Pulmonary artery endothelial cell (primary cell): Measurements from ENCODE around the gene DOCK2. TPM values are rescaled to one million over a fixed set of nuclear protein-coding genes. Genes with fewer than 3 reads are reported as not detected.
"Not testable (repeated sequence)": the region's sequence is repeated elsewhere in the genome, so short reads cannot be mapped to it uniquely, and the experiment has no call there.

Source experiments
- DNase-seq: peaks from one replicate; pipeline ENCODE4 v3.0.0-alpha.2; 2011; ENCODE audit warnings: low read depth, low spot score
- total RNA-seq: library from RNA; depleted of rRNA; stranded (reverse); fragments of >200 nt; gene quantifications from 2 replicates; pipeline ENCODE4 v1.2.3, GENCODE V29; 2014

The DOCK2 gene
- total RNA-seq, 1 donor from 2014 or later, result 0.20 TPM

DNA sequence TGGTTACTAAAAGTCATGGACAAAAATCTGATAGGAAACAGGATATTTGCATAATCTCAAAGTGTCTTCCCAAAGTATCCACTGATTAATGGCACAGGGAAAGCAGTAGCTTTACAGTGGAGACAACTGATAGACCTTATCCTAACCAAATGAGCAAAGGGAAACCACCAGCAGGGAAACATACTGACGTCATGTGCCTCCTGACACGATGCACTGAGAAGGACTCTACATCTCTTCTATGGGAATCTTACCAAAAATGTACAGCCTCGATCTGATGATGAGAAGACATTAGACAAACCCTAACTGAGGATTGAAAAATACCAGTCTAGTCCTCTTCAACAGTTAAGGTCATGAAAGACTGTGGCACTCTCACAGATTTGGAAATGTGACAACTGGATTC lies 177.0 kb downstream of the DOCK2 start:
- no peak for DNase-seq

DNA sequence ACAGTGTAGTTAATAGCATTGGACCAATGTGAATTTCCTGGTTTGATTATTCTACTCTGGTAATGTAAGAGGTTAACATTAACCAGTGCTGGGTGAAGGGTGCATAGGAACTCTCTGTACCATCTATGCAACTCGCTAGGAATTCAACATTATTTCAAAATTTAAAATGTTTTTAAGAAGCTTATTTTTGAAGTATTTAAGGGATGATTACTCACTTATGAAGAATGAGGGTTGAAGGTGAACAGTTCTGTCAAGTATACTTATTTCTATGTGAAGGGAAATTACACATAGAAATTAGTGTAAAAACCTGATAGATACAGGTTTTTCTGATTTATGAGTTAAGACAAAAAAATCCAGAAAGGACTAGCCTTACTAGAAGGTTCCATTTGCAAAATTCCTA lies 177.4 kb downstream of the DOCK2 start:
- no peak for DNase-seq

DNA sequence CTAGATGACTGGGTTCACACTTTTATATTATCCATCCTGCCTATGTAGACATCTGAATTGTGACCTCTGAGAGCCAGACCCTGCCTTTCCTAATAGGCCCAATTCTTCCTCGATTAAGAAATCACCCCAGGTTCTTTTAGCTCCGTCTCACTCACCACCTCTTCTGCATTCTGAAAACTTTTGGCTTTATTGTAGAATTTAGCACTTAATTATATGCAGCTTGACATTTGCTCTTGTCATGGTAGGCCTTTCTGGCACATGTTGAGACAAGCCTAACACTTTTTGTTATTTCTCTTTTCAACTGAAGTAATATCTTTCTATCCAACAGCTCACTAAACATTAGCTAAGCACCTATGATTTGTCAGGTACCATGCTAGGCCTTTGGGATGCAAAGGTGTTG lies 180.0 kb downstream of the DOCK2 start:
- no peak for DNase-seq

DNA sequence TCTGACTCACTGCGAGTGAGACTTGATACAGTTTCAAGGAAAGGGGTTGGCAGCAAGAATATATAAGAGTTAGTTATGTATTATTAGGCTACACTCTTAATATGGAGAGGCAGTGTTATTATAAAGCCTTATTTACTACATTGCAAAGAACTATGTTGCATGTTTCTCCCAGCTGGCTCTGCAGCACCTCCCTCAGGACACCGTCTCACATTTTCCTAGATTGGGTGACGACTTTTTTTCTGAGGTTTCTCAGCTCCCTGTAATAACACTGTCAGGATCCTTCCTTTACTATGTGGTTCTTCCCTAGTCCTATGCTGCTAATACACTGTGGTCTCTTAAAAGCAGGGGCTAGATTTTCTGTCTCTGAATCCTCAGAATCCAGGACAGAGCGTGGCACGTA lies 189.5 kb downstream of the DOCK2 start:
- DNase-seq, result no peak

DNA sequence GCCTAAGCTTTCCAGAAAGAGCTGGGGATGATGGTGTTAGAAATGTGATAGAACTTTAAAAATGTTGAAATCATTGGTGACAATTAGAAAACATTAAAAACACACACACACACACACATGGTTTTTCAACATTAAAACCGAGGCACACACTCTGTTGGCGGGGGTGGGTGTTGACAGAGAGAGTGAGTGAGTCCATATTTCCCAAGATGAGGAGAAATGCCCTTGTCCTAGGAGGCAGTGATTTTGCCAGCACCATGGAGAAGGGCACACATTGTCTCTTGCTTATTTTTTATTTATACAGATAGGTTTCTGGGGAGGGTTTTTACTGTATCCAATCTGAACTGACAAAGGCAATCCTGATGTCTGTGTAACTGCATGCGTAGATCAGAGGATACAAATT lies 190.7 kb downstream of the DOCK2 start:
- no peak for DNase-seq

DNA sequence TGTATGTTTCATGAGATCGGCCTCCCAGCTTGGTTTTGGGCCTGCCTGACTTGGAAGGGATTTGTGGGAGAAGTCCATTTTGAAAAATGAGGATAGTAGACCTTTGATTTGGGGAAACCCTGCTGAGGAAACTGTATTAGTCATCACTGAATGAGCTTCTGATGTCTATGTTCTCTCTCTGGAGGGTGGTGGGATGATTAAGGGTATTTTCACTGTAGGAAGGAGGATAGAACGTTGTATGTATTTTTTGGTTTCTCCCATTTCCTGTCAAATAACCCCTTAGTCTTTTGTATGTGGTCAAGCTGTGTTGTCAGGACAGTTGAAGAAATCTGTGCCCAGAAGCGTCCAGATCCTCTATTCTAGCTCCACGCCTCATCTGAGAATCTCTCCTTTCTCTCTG lies 191.3 kb downstream of the DOCK2 start:
- no peak for DNase-seq

DNA sequence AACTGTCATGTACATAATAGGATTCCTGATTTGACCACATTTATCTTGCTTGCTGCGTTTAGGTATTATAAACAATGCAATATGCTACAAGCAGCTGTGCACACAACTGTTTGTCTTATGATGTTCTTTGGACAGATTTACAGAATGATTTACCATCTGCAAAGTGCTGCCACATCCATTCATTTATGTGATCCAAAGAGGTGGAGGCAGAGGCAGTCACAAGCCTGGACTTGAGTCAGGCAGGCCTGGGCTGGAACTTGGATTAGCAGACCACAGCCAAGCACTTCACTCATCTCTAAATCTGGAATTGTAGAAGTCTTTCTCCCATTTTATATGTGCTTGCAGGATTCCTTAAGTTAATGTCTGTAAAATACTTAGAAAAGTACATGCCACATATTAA lies 194.3 kb downstream of the DOCK2 start:
- no peak for DNase-seq

DNA sequence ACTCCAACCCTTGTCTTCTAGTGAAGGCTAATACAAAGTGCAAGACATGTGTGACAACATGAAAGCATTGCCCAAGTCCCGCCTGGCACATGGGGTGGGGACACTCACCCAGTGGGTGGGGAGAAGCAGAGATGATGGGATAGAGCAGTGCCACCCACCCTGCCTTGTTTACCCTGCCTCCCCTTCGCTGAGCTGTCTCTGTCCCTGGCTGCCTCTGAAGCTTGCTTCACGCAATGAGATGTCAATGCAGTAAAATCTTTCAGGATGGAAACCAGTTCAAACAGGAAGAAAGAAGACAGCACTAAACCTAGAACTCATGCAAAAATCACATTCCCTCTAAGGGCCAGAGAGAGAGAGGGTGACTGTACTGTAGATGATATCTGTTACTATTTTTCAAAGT lies 195.2 kb downstream of the DOCK2 start:
- no peak for DNase-seq

DNA sequence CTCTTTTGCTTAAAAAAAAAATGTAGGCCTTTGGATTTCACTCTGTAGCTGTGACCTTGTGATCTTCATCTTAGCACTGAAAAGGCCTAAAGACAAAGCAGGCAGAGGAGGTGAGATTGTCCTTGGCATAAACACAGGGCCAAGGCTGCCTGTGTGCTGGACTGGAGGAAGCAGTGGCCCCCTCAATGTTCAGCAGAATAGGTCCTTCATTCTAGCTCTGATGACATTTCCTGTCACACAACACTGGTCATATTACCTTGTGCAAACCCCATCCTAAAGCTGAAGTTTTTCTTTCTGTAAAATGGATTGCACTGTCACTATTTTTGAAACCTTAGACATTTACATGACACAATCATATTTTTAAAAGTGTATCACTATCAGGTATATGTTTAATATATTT lies 195.8 kb downstream of the DOCK2 start:
- no peak for DNase-seq

DNA sequence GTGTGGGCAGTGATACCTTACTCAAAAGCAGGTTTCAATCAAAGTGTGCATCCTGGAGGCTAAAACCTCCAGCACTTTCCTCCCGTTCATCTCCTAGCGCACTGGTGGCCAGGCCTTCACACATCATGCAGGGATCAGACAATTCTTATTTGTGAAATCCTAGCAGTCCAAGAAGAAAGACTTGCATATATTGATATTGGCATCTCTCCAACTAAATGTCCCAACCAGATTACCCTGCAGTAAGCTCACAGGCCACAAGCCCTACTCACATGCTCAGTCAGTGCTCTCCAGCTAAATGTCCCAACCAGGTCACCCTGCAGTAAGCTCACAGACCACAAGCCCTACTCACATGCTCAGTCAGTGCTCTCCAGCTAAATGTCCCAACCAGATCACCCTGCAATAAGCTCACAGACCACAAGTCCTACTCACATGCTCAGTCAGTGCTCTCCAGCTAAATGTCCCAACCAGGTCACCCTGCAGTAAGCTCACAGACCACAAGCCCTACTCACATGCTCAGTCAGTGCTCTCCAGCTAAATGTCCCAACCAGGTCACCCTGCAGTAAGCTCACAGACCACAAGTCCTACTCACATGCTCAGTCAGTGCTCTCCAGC lies 196.7 kb downstream of the DOCK2 start:
- not testable (repeated sequence) for DNase-seq

DNA sequence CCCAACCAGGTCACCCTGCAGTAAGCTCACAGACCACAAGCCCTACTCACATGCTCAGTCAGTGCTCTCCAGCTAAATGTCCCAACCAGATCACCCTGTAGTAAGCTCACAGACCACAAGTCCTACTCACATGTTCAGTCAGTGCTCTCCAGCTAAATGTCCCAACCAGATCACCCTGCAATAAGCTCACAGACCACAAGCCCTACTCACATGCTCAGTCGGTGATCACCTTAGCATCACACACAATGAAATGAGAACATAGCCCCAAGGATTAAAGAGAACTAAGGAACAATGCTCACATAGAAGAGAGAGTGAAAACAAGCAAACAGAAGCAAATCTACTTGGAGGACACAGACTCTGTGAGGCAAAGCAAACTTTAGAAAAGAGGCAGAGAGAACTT lies 197.5 kb downstream of the DOCK2 start:
- DNase-seq, result not testable (repeated sequence)

DNA sequence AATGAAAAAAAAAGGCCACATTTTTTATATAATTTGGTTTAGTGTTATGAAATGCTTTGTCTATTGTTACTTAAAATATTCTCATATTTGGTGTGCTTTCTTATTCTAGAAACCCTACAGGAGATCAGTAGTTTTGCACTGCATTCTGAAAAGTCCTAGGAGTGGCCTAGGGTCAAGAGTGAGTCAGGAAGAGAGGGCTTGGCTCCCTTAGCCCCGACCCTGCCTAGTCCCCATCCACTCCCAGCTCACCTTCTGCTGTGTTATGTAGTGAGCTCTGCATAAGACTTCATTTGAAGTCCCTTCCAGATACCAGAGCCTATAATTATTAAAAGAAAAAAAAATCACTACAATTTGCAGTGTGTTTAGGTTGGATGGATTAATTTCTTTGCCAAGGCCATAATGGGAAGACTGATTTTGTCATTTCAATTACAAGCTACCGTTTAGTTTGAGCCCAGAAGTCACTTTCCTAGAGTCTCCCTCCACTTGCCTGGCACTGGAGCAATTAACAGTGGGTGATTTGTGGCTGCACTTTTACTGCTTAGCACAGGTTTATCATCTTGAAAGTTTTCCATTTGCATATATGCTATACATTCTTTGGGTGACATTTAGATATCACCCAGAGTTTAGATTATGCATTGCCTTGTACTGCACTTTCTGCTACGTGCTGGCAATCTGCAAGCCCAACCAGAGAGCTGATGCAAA lies 199.9 kb downstream of the DOCK2 start:
- DNase-seq, result no peak

DNA sequence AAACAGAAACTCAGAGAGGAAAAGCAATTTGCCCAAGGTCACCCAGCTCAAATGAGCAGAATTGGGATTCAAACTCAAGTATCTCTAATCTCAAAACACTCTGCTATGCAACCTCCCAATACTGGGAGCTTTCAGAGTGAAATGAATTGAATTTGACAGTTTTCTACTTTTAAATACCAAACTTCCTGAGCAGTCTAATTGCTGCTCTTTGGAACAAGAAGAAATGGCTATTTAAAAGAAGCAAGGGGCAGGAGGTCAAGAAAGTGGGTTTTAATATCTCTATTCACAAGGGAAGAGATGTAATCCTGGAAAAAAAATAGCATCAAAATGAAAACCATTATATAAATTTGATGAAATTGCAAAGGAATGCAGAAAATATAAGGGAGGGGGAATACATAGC lies 200.6 kb downstream of the DOCK2 start:
- no peak for DNase-seq

DNA sequence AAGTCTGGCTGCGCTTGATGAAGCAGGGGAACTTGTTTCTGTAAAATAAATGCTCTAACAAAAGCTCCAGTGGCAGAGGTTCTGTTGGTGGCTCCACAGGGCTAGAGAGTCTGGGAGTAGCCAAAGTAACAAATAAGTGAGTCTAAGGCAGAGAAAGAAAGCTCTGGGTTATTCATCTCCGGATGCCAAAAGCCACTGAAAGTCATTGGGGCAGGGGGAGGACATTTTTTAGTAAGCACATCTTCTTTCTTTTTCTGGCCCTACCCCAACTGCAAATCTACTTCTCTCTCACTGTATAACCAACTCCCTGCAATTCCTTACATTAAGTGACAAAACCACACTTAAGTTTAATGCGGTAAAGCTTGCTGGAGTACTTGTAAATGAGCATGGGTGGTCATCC lies 201.6 kb downstream of the DOCK2 start:
- no peak for DNase-seq

DNA sequence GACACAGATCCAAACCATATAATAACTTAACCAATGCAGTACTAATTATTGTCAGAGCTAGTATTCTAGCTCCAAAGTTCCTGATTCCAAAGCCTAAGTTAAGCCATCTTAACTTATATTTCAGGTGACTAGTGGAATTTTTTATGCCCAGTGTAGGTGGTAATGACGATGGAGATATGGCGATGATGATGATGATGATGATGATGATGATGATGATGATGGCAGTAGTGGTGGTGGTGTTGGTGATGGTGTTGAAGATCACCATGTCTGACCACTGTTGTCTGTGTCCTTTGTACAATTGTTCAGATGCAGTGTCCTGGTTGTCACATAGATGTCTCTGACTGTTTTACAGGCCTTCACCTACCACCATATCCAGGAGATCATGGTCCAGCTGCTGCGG lies 203.3 kb downstream of the DOCK2 start:
- no peak for DNase-seq

DNA sequence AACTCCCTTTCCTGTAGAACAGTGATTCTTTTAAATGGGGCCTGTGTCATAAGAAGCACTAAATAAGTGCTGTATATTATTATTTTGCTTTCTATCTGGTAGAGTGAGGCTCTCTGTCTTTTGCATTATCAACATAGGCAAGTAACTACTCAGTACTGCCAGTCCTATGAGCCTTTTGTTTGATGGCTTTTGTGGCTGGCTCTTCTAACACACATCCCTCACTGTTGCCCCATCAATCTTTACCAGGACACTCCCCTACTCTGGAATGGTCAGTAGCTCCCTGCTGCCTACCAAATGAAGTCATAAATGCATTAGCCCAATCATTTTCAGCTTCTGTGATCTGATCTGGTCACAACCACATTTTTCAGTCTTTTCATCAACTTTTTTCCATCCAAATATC lies 205.6 kb downstream of the DOCK2 start:
- DNase-seq, result no peak

DNA sequence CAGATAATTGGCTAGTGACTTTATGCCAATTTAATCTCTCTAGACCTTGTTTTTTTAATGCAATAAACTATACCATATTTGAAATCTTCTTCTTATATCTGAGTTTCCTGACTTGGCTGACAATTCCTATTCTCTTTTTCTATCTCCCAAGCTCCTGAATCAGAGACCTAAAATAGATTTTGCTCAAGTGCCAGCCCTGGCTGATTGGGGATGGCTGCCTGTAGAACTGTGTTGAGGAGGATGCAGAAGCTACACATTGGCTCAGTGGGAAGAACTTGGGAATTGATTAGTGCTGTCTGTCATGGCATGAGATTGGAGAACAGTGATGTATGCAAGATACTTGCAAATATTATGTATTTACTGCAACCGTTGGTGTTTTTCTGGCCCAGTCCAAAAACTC lies 210.4 kb downstream of the DOCK2 start:
- no peak for DNase-seq

DNA sequence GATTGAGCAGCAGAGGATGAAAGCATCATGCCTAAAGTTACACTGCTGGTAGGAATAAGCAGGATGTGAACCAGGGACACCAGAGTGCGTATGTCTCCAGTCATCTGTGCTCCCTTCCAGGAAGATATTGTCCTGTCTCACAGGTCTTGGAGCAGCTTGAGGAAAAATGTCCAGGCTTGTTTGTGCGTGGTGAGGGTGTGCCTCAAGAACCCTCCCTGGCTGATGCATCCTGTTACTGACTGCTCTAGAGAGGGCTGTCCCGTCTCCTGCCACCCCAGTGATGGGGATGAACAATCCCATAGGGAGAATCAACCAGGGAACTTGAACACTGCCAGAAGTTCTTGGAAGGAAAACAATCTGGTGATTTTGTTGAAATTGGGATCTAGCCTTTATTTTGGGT lies 211.2 kb downstream of the DOCK2 start:
- no peak for DNase-seq

DNA sequence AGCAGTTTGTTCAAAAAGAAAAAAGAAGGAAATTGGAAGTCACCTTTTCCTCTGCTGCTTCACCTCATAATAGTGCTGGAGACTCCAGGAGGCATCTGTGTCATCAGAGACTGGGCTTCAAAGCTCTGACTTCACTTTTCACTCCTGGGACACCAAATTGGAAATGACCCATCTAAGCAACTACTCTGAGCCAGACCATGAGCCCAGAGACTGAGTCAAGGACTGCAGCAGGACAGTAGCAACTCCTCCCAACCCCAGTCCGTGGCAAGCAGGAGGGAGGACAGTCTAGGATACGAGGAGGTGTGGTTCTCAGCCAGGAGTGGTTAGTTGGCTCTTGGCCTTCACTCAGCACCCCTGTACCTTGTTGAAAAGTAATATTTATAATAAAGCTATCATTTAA lies 211.7 kb downstream of the DOCK2 start:
- DNase-seq, result no peak

DNA sequence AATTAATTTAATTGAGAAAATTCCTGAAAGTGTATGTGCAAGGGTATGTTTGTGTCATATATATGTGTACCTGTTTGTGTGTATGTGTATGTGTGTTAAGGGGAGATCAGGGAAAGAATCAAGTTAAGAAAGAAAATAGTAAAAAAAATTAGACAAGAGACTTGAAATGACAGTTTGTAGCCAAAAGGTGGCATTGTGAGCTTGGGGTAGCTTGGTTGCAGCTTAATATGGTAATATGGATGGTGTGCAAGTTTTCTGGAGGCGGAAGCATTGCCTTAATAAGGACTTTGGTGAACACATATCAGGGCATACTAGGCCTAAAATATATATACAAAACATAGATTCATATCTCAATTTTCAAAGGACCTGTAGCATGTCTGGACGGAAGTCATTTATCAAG lies 213.3 kb downstream of the DOCK2 start:
- no peak for DNase-seq

DNA sequence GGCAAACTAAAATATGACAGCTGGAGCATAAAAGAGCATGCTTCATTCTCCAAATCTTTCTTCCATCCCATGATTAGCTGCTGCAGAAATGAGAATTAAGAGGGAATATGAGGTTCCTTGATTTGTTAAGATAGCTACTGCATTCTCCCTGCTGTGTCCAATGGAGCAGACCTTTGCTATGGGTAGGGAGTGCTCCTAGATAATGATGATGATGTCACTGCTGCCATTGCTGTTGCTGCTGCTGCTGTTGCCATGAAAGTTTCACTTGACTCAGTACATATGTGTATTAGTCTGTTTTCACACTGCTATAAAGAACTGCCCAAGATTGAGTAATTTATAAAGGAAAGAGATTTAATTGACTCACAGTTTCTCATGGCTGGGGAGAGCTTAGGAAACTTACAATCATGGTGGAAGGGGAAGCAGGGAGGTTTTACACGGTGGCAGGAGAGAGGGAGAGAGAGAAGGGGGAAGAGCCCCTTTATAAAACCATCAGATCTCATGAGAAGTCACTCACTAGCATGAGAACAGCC lies 214.3 kb downstream of the DOCK2 start:
- DNase-seq, result no peak

DNA sequence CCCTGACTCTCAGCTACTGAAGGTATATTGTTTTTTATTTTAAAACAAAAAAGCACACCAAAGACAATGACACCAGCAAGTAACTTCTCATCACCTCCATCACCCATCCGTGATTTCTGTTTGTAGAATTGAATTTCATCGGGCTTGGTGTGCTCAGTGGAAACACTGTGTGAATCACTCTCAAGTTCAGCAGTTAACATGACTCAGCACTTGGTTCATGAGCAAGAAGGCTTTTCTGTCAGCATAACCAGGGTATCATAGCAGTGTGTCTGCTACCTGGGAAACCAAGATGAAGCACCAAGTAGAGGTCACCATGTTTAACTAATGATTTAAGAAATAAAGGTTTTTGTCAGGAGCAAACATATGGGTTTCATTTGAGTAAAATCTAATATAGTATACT lies 219.5 kb downstream of the DOCK2 start:
- DNase-seq, result no peak

DNA sequence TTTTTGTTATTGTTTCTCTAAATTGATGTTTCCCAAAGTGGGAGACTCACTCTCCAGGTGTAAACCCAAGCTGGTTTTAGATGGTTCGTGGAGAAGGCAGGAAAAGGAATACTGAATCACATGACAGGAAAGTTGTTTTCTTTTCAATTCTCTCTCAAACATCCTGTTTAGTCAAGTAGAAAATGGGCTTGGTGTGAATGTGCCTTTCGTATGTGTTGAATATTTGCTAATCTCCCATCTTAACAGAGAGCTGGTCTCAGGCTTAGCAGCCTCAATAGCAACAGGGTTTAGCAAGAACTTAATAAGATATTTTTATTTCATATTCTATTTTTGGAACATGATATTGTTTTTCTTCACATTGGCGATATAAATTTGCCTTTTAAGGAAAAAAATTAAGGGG lies 223.5 kb downstream of the DOCK2 start:
- DNase-seq, result no peak
